Mesendoderm (in vitro differentiated cells): ENCODE measurements around the gene PHLPP1. TPM values are rescaled to one million over a fixed set of nuclear protein-coding genes. Genes with fewer than 3 reads are reported as not detected.

Source experiments
- DNase-seq: peaks from one replicate; pipeline ENCODE4 v3.0.0; 2013
- H2AK5ac ChIP-seq: 2 replicates; pipeline ENCODE4 v1.6.1; 2013; ENCODE audit warnings: low read length, inconsistent platforms
- H2BK120ac ChIP-seq: 2 replicates; pipeline ENCODE4 v1.6.1; 2013; ENCODE audit warnings: low read depth, mild to moderate bottlenecking, low read length, moderate library complexity, mixed read lengths
- H2BK15ac ChIP-seq: replicated peaks from 2 replicates; pipeline ENCODE4 v1.6.1; 2013; ENCODE audit warnings: low read depth, mild to moderate bottlenecking, moderate library complexity
- H2BK5ac ChIP-seq: 2 replicates; pipeline ENCODE4 v1.6.1; 2013; ENCODE audit warnings: low read length, inconsistent platforms
- H3K18ac ChIP-seq: 2 replicates; pipeline ENCODE4 v1.6.1; 2013; ENCODE audit warnings: mild to moderate bottlenecking, low read length, mixed read lengths
- H3K23ac ChIP-seq: one replicate; pipeline ENCODE4 v1.6.1; 2013; ENCODE audit warnings: low read length
- H3K27ac ChIP-seq: 2 replicates; pipeline ENCODE4 v1.5.1; 2013; ENCODE audit warnings: low read depth, mild to moderate bottlenecking, inconsistent platforms, low read length, moderate library complexity
- H3K27me3 ChIP-seq: 2 replicates; pipeline ENCODE4 v1.6.1; 2013; ENCODE audit warnings: low read length, control low read depth, mild to moderate bottlenecking, inconsistent platforms; ENCODE audit not compliant: insufficient read depth, poor library complexity
- H3K36me3 ChIP-seq: 2 replicates; pipeline ENCODE4 v1.6.1; 2013; ENCODE audit warnings: low read length, inconsistent platforms; ENCODE audit not compliant: control insufficient read depth, insufficient read depth
- H3K4ac ChIP-seq: one replicate; pipeline ENCODE4 v1.6.1; 2013; ENCODE audit warnings: low read depth, mild to moderate bottlenecking, low read length, moderate library complexity
- H3K4me1 ChIP-seq: 2 replicates; pipeline ENCODE4 v1.6.1; 2013; ENCODE audit warnings: low read depth, low read length, inconsistent platforms; ENCODE audit not compliant: control insufficient read depth
- H3K4me2 ChIP-seq: 2 replicates; pipeline ENCODE4 v1.6.1; 2013; ENCODE audit warnings: low read length
- H3K4me3 ChIP-seq: 2 replicates; pipeline ENCODE4 v1.5.1; 2013; ENCODE audit warnings: mild to moderate bottlenecking, low read length
- H3K56ac ChIP-seq: one replicate; pipeline ENCODE4 v1.6.1; 2013; ENCODE audit warnings: low read length
- H3K79me1 ChIP-seq: 2 replicates; pipeline ENCODE4 v1.6.1; 2013; ENCODE audit warnings: low read length, inconsistent platforms
- H3K79me2 ChIP-seq: 2 replicates; pipeline ENCODE4 v1.6.1; 2013; ENCODE audit warnings: mild to moderate bottlenecking, low read length; ENCODE audit not compliant: control insufficient read depth, insufficient read depth
- H3K9ac ChIP-seq: 2 replicates; pipeline ENCODE4 v1.6.1; 2013; ENCODE audit warnings: low read length, inconsistent platforms
- H4K5ac ChIP-seq: one replicate; pipeline ENCODE4 v1.6.1; 2013; ENCODE audit warnings: low read length
- H4K8ac ChIP-seq: one replicate; pipeline ENCODE4 v1.6.1; 2013; ENCODE audit warnings: low read depth, mild to moderate bottlenecking, control low read depth, low read length, moderate library complexity
- WGBS: extraction: QIAGEN DNeasy Blood & Tissue Kit; methylation state at CpG from one replicate; pipeline ENCODE4 v1.1.7; 2013; ENCODE audit warnings: low lambda C conversion rate, missing lambda C conversion rate; ENCODE audit not compliant: insufficient coverage; ENCODE audit errors: extremely low coverage; 5-methylcytosine and 5-hydroxymethylcytosine counted together
- polyA plus RNA-seq, 2 experiments: library from polyadenylated mRNA; stranded (reverse); fragments of 200-250 nt; gene quantifications; one replicate each; pipeline ENCODE4 v1.2.3, GENCODE V29; 2013

PHLPP1 gene
- polyA plus RNA-seq (2013, experiment 1 of 2): 17.3 TPM
- polyA plus RNA-seq (2013, experiment 2 of 2): 16.1 TPM

DNA sequence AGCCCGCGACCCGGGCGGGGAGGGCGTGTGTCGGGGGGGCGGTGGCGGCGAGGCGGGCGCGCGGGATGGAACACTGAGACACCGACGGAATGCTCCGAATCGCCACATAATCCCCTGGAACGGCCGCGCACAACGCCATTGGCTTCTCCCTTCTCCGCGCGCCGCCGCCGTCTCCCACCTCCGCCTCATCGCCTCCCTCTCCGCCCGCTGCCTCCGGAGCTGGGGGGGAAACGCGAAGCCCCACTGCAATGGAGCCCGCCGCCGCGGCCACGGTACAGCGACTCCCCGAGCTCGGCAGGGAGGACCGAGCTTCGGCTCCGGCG is at the start of gene PHLPP1:
Gene PHLPP1 (plus strand): TSS at position 106 of the 323 bp plus-strand sequence. CDS start 143 bp downstream, at position 249.
- Histone ChIP-seq H2AK5ac (no peak within 1 kb of the TSS), H3K4me1 (peaks cover 2% of the 10 kb centered on the region), H4K5ac (no peak within 1 kb of the TSS), H3K36me3 (no peaks in the 10 kb centered on the region), H3K9ac (peak within 1 kb of the TSS; percentile 95), H3K56ac (peak within 1 kb of the TSS; percentile 97), H3K4ac (peak within 1 kb of the TSS; percentile 73), H2BK5ac (peak within 1 kb of the TSS; percentile 69), H3K79me1 (no peaks in the 10 kb centered on the region), H2BK15ac (no peak within 1 kb of the TSS), H3K27ac (peak within 1 kb of the TSS; percentile 87), H2BK120ac (peak within 1 kb of the TSS; percentile 2), H3K18ac (peak within 1 kb of the TSS; percentile 70), H3K27me3 (no peaks in the 10 kb centered on the region), H3K23ac (peak within 1 kb of the TSS; percentile 90), H3K4me2 (peak within 1 kb of the TSS; percentile 80), H3K4me3 (peak within 1 kb of the TSS; percentile 77), H4K8ac (no peak within 1 kb of the TSS), H3K79me2 (peaks cover 37% of the 10 kb centered on the region)
- DNase-seq: no peak
- no CpG with 5 or more reads among the region's 46 CpGs for WGBS

DNA sequence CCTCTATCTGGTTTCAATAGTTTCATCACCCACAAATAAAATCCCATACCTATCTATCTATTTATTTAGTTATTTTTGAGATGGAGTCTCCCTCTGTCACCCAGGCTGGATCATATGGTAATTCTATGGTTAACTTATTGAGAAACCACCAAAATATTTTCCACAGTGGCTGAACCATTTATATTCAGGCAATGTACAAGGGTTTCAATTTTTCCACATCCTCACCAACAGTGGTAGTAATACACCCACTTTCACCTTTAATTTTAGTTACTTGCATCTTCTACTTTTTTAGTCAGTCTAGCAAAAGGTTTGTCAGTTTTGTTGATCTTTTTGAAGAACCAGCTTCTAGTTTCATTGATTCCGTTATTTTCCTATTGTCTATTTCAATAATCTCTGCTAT is 46.1 kb upstream of the PHLPP1 start:
- Histone ChIP-seq H3K27ac (no peak overlapping the region), H3K9ac (no peak overlapping the region), H2AK5ac (no peak overlapping the region), H3K27me3 (no peaks in the 10 kb centered on the region), H3K18ac (no peak overlapping the region), H3K79me1 (no peaks in the 10 kb centered on the region), H3K56ac (no peak overlapping the region), H4K8ac (no peak overlapping the region), H3K4me2 (no peak overlapping the region), H3K4ac (no peak overlapping the region), H2BK120ac (no peak overlapping the region), H2BK15ac (no peak overlapping the region), H3K79me2 (no peaks in the 10 kb centered on the region), H3K4me1 (no peaks in the 10 kb centered on the region), H3K4me3 (no peak overlapping the region), H2BK5ac (no peak overlapping the region), H3K23ac (no peak overlapping the region), H4K5ac (no peak overlapping the region), H3K36me3 (no peaks in the 10 kb centered on the region)
- no CpG with 5 or more reads among the region's 1 CpG for WGBS
- no peak for DNase-seq

DNA sequence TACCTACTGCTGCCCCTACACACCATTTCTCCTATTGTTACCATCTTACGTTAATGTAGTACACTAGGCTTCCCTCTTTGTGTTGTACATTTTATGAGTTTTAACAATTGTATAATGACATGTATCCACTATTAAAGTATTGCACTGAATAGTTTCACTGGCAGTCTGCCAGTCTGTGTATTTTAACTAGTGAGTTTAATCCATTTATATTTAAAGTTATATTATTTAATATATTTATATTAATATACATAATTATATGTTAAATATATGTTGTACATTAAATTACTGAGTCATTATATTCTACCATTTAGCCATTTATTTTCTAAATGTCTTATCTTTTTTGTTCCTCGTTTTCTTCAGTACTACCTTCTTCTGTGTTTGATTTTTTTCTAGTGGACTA is 44.8 kb upstream of the PHLPP1 start:
- no peaks in the 10 kb centered on the region for H3K4me1 ChIP-seq
- WGBS: no CpG with 5 or more reads among the region's 2 CpGs
- H3K18ac ChIP-seq: no peak overlapping the region
- no peak overlapping the region for H3K27ac ChIP-seq
- H2BK120ac ChIP-seq: no peak overlapping the region
- H3K79me1 ChIP-seq: no peaks in the 10 kb centered on the region
- H4K5ac ChIP-seq: no peak overlapping the region
- H3K9ac ChIP-seq: no peak overlapping the region
- H3K4ac ChIP-seq: no peak overlapping the region
- no peak overlapping the region for H3K4me3 ChIP-seq
- H2BK15ac ChIP-seq: no peak overlapping the region
- no peak for DNase-seq
- no peaks in the 10 kb centered on the region for H3K79me2 ChIP-seq
- no peak overlapping the region for H3K56ac ChIP-seq
- no peak overlapping the region for H2BK5ac ChIP-seq
- no peaks in the 10 kb centered on the region for H3K27me3 ChIP-seq
- H3K36me3 ChIP-seq: no peaks in the 10 kb centered on the region
- H3K23ac ChIP-seq: no peak overlapping the region
- H4K8ac ChIP-seq: no peak overlapping the region
- no peak overlapping the region for H3K4me2 ChIP-seq
- H2AK5ac ChIP-seq: no peak overlapping the region

DNA sequence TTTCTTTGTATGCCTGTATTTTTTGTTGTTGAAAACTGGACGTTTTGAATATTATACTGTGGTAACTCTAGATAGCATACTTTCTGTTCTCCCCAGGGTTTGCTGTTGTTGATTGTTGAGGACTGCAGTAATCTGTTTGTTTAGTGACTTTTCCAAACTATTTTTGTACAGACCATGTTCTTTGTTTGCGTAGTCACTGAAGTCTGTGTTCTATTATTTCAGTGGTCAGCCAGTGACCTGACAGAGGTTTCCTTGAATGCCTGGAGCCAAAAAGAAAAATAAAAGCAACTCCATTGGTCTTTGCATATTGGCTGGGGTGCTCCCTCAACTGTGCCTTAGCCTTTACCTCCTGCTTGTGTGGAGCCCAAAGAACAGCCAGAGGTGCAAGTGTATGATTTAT is 42.7 kb upstream of the PHLPP1 start:
- Histone ChIP-seq H2BK15ac (no peak overlapping the region), H3K9ac (no peak overlapping the region), H4K5ac (no peak overlapping the region), H3K18ac (no peak overlapping the region), H3K27me3 (no peaks in the 10 kb centered on the region), H3K4me3 (no peak overlapping the region), H3K79me2 (no peaks in the 10 kb centered on the region), H3K36me3 (no peaks in the 10 kb centered on the region), H2BK120ac (no peak overlapping the region), H3K4me1 (no peaks in the 10 kb centered on the region), H2BK5ac (no peak overlapping the region), H3K56ac (no peak overlapping the region), H3K79me1 (no peaks in the 10 kb centered on the region), H4K8ac (no peak overlapping the region), H3K4ac (no peak overlapping the region), H3K4me2 (no peak overlapping the region), H3K27ac (no peak overlapping the region), H2AK5ac (no peak overlapping the region), H3K23ac (no peak overlapping the region)
- no CpG with 5 or more reads among the region's 2 CpGs for WGBS
- DNase-seq: no peak

DNA sequence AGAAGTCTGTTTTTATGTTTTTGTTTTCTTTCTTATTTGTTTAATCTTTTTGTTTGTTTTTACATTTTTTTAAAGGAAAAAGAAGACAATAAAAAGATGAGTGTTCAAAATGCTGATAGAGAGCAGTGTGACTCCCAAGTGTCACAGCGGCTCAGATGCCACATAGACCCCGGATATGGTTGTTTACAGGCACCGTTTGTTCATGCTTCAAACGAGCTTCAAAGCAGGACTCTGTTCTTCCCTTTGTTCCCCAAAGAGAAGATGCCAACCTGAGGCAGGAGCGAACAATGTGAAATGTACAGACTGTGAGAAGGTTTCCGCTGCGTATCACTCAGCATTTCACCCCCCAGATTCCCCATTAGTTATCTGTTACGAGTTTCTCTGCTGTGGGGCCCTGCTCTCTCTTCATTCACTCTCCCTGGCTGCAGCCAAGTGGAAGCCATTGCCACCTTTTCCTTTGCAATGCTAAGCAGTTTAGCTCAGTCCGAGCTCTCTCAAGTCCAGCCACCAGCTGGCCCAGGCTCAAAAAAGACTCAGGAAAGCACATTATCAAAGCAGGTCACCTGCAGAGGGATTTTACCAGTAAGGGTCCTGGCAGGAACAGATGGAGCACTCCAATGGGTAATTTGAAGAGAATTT is 36.4 kb upstream of the PHLPP1 start:
- Histone ChIP-seq H4K5ac (no peak overlapping the region), H3K4me3 (no peak overlapping the region), H3K23ac (no peak overlapping the region), H2BK5ac (no peak overlapping the region), H3K9ac (no peak overlapping the region), H3K79me1 (no peaks in the 10 kb centered on the region), H3K18ac (no peak overlapping the region), H3K27ac (no peak overlapping the region), H3K36me3 (no peaks in the 10 kb centered on the region), H2BK15ac (no peak overlapping the region), H4K8ac (no peak overlapping the region), H2BK120ac (no peak overlapping the region), H2AK5ac (no peak overlapping the region), H3K79me2 (no peaks in the 10 kb centered on the region), H3K56ac (peak overlapping the region; percentile 12), H3K4me1 (no peaks in the 10 kb centered on the region), H3K4ac (no peak overlapping the region), H3K27me3 (no peaks in the 10 kb centered on the region), H3K4me2 (no peak overlapping the region)
- WGBS: no CpG with 5 or more reads among the region's 9 CpGs
- DNase-seq: no peak

DNA sequence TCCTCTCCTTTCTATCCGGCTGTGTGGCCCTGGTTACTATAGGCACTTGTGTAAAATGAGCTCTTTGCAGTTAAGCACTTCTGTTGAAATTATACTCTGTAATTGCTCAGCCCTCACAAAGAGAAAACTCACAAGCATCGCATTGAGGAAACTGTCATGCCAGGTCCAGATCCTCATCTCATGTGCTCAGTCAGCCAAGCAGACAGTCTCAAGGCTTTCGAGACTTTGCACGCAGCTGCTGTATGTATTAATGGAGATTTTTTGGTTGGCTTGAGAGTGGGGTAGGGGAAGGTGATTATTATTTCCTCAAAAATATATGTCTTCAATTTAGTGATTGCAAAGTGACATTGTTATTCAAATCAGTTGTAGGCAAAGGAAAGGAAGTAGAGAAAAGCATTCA is 33.0 kb upstream of the PHLPP1 start:
- H2AK5ac ChIP-seq: no peak overlapping the region
- no peak overlapping the region for H2BK5ac ChIP-seq
- H3K4me2 ChIP-seq: no peak overlapping the region
- H3K36me3 ChIP-seq: no peaks in the 10 kb centered on the region
- H4K5ac ChIP-seq: no peak overlapping the region
- H3K27ac ChIP-seq: no peak overlapping the region
- no peak overlapping the region for H3K18ac ChIP-seq
- no peak overlapping the region for H3K23ac ChIP-seq
- H3K9ac ChIP-seq: no peak overlapping the region
- H3K56ac ChIP-seq: no peak overlapping the region
- no CpG with 5 or more reads among the region's 4 CpGs for WGBS
- no peaks in the 10 kb centered on the region for H3K79me2 ChIP-seq
- H3K79me1 ChIP-seq: no peaks in the 10 kb centered on the region
- H2BK120ac ChIP-seq: no peak overlapping the region
- no peak overlapping the region for H2BK15ac ChIP-seq
- H4K8ac ChIP-seq: no peak overlapping the region
- DNase-seq: no peak
- no peaks in the 10 kb centered on the region for H3K27me3 ChIP-seq
- no peak overlapping the region for H3K4me3 ChIP-seq
- no peak overlapping the region for H3K4ac ChIP-seq
- no peaks in the 10 kb centered on the region for H3K4me1 ChIP-seq
